Fibroblast of lung (primary cell): ENCODE results near the gene UGGT2.

Experiments used
- EZH2 ChIP-seq: IDR thresholded peaks from 2 replicates; pipeline ENCODE4 v1.5.1; 2012; ENCODE audit warnings: low read length, control low read depth, mild to moderate bottlenecking; ENCODE audit errors: missing control alignments
- TF ChIP-seq, protein P1 (sequence below), 2 donors: IDR thresholded peaks in 1 of 2; conservative IDR thresholded peaks in 1 of 2; 1 replicate in 1 of 2; 2 replicates in 1 of 2; pipeline ENCODE4 v1.5.1; 2011 to 2012; ENCODE audit warnings: low read length in 2 of 2, control low read depth in 1 of 2, inconsistent platforms in 1 of 2, low read depth in 1 of 2, mild to moderate bottlenecking in 1 of 2

DNA sequence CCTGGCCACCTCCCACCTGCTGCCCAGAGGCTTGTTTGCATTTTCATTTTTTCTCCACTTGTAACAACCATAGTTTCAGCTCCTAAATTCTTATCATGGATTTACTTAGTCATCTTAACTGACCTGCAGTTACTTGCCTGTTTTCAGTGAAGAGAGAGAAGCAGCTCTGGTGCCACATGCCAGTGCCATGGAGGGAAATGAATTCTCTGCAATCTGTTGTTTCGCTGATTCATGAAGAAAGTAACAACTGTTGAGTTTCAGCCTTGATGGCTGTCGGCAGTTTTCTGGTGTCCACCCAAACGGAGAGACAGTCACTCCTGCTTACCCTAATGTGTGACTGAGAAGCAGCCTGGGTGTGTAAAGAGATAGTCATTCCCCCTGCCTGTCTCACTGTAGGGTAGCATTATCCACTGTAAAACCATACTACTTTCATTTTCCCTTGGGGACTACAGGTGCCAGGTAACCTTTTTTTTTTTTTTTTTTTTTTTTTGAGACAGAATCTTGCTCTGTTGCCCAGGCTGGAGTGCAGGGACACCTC lies 260.1 kb downstream of the UGGT2 start:
- TF ChIP-seq, protein P1, sequence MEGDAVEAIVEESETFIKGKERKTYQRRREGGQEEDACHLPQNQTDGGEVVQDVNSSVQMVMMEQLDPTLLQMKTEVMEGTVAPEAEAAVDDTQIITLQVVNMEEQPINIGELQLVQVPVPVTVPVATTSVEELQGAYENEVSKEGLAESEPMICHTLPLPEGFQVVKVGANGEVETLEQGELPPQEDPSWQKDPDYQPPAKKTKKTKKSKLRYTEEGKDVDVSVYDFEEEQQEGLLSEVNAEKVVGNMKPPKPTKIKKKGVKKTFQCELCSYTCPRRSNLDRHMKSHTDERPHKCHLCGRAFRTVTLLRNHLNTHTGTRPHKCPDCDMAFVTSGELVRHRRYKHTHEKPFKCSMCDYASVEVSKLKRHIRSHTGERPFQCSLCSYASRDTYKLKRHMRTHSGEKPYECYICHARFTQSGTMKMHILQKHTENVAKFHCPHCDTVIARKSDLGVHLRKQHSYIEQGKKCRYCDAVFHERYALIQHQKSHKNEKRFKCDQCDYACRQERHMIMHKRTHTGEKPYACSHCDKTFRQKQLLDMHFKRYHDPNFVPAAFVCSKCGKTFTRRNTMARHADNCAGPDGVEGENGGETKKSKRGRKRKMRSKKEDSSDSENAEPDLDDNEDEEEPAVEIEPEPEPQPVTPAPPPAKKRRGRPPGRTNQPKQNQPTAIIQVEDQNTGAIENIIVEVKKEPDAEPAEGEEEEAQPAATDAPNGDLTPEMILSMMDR (conservative IDR thresholded peaks at IDR 0.05 in 1 of 2, IDR thresholded peaks at IDR 0.05 in 1 of 2; ENCODE audit: low read depth in 1 of 2, low read length in 2 of 2), result no peak
- TF ChIP-seq EZH2, result no peak
